ENCODE data around the gene AGR3.

DNA sequence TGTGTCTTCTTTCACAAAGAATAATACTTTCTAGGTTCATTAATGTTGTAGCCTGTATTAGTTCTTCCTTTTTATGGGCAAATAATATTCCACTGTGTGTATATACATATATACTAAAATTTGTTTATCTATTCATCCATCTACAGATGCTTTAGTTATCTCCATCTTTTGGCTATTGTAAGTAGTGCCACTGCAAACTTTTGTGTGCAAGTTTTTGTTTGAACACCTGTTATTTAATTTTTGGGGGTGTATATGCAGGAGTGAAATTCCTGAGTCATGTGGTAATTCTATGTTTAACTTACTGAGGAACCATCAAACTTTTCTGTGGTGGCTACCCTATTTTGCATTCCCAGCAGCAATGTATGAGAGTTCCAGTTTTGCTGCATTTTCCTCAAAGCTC, 37.7 kb upstream of the AGR3 start:
- TF ChIP-seq ELF4 (IDR thresholded peaks at IDR 0.05) (no peak), BHLHE40 (IDR thresholded peaks at IDR 0.05; ENCODE audit: borderline replicate concordance) (no peak), CTBP1 (IDR thresholded peaks at IDR 0.05; ENCODE audit: borderline replicate concordance) (no peak), FOXM1 (IDR thresholded peaks at IDR 0.05; ENCODE audit: borderline replicate concordance) (no peak), ARNT (IDR thresholded peaks at IDR 0.05) (no peak), HDGF (IDR thresholded peaks at IDR 0.05; ENCODE audit: borderline replicate concordance) (no peak), SUZ12 (IDR thresholded peaks at IDR 0.05) (no peak), TARDBP (IDR thresholded peaks at IDR 0.05) (no peak)
- TF ChIP-seq, protein P1, sequence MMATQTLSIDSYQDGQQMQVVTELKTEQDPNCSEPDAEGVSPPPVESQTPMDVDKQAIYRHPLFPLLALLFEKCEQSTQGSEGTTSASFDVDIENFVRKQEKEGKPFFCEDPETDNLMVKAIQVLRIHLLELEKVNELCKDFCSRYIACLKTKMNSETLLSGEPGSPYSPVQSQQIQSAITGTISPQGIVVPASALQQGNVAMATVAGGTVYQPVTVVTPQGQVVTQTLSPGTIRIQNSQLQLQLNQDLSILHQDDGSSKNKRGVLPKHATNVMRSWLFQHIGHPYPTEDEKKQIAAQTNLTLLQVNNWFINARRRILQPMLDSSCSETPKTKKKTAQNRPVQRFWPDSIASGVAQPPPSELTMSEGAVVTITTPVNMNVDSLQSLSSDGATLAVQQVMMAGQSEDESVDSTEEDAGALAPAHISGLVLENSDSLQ (IDR thresholded peaks at IDR 0.05), result no peak
